HL-60 (cell line): Measurements from ENCODE around the gene CMIP.

Experiments used
- DNase-seq, 2 experiments: peaks; one replicate each; pipeline ENCODE4 v3.0.0-alpha.2; 2010 to 2020; ENCODE audit warnings: low read depth in 1 of 2, low spot score in 1 of 2
- H3K27ac ChIP-seq: fragments of 250-450 bp; sonication (Bioruptor Pico); replicated peaks from 2 replicates; pipeline ENCODE4 v1.5.1; 2020; ENCODE audit warnings: mild to moderate bottlenecking, moderate library complexity
- H3K27me3 ChIP-seq: fragments of 250-450 bp; sonication (Bioruptor Pico); 2 replicates; pipeline ENCODE4 v1.5.1; 2021; ENCODE audit warnings: mild to moderate bottlenecking, moderate library complexity; ENCODE audit not compliant: insufficient read depth, poor library complexity, severe bottlenecking
- H3K4me3 ChIP-seq: replicated peaks from 2 replicates; pipeline ENCODE4 v1.5.1; 2011; ENCODE audit warnings: mild to moderate bottlenecking, control low read depth, low read length; ENCODE audit not compliant: insufficient read depth
- GABPA ChIP-seq: IDR thresholded peaks from 2 replicates; pipeline ENCODE4 v1.6.1; 2012; ENCODE audit warnings: low read depth
- POLR2AphosphoS5 ChIP-seq: IDR thresholded peaks from 2 replicates; pipeline ENCODE4 v1.6.1; 2012; ENCODE audit warnings: low read depth
- SPI1 ChIP-seq: IDR thresholded peaks from 2 replicates; pipeline ENCODE4 v1.6.1; 2012; ENCODE audit warnings: low read depth, mild to moderate bottlenecking, borderline replicate concordance
- TF ChIP-seq, protein P1 (sequence below): IDR thresholded peaks from one replicate; pipeline ENCODE4 v1.5.1; 2011; ENCODE audit warnings: low read length, control low read depth, inconsistent platforms; ENCODE audit not compliant: insufficient read depth
- TF ChIP-seq, protein P2 (sequence below): IDR thresholded peaks from 2 replicates; pipeline ENCODE4 v1.6.1; 2012; ENCODE audit warnings: low read depth; ENCODE audit not compliant: insufficient replicate concordance

Gene CMIP

DNA sequence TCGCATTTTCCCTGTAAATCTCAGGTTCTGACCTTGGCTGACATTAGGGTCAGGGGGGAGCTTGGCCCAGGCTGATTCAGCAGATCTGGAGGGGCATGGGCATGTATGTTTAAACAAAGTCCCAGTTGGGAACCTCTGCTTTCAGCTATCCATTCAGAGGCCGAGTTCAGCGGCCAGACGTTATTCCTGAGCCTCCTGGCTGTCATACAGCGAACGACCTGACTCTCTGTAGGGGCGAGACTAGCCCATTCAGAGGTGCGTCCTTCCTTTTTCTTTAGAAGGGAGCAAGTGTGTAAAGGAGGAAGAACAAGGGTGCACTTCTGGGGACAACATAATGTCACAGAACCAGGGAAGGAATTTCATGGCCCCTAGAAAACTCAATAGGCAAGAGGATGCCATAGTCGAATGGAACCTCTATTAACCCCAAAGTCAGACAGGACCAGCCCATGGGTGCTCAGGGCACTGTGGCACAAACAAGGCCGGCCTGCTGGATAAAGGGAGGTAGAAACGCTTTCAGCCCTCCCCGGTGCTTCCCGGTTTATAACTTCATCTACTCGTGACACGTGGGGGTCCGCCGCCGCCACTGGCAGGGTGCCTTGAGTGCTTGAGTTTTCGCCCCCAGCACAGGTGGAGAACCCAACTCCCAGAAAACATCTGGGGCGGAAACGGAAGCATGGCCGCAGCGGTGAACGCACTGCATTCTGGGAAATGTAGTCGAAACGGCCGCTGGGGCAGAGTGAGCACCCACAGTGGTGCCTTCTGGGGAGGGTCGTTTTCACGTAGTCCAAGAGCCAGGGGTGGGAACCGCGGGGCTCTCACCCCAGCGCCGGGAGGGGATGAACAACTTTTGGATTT, 301.3 kb downstream of the CMIP start:
- Histone ChIP-seq H3K27me3 (no peaks in the 10 kb centered on the region), H3K4me3 (peak overlapping the region; percentile 34), H3K27ac (peak overlapping the region; percentile 63)
- DNase-seq: peak; percentile 15 to 63
- TF ChIP-seq POLR2AphosphoS5: peak; percentile 44; the same call in 1 of the 2 replicates
- peak; percentile 87 for TF ChIP-seq GABPA
- TF ChIP-seq SPI1: no peak
- TF ChIP-seq, protein P1, sequence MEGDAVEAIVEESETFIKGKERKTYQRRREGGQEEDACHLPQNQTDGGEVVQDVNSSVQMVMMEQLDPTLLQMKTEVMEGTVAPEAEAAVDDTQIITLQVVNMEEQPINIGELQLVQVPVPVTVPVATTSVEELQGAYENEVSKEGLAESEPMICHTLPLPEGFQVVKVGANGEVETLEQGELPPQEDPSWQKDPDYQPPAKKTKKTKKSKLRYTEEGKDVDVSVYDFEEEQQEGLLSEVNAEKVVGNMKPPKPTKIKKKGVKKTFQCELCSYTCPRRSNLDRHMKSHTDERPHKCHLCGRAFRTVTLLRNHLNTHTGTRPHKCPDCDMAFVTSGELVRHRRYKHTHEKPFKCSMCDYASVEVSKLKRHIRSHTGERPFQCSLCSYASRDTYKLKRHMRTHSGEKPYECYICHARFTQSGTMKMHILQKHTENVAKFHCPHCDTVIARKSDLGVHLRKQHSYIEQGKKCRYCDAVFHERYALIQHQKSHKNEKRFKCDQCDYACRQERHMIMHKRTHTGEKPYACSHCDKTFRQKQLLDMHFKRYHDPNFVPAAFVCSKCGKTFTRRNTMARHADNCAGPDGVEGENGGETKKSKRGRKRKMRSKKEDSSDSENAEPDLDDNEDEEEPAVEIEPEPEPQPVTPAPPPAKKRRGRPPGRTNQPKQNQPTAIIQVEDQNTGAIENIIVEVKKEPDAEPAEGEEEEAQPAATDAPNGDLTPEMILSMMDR: no peak
- TF ChIP-seq, protein P2, sequence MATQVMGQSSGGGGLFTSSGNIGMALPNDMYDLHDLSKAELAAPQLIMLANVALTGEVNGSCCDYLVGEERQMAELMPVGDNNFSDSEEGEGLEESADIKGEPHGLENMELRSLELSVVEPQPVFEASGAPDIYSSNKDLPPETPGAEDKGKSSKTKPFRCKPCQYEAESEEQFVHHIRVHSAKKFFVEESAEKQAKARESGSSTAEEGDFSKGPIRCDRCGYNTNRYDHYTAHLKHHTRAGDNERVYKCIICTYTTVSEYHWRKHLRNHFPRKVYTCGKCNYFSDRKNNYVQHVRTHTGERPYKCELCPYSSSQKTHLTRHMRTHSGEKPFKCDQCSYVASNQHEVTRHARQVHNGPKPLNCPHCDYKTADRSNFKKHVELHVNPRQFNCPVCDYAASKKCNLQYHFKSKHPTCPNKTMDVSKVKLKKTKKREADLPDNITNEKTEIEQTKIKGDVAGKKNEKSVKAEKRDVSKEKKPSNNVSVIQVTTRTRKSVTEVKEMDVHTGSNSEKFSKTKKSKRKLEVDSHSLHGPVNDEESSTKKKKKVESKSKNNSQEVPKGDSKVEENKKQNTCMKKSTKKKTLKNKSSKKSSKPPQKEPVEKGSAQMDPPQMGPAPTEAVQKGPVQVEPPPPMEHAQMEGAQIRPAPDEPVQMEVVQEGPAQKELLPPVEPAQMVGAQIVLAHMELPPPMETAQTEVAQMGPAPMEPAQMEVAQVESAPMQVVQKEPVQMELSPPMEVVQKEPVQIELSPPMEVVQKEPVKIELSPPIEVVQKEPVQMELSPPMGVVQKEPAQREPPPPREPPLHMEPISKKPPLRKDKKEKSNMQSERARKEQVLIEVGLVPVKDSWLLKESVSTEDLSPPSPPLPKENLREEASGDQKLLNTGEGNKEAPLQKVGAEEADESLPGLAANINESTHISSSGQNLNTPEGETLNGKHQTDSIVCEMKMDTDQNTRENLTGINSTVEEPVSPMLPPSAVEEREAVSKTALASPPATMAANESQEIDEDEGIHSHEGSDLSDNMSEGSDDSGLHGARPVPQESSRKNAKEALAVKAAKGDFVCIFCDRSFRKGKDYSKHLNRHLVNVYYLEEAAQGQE: no peak

DNA sequence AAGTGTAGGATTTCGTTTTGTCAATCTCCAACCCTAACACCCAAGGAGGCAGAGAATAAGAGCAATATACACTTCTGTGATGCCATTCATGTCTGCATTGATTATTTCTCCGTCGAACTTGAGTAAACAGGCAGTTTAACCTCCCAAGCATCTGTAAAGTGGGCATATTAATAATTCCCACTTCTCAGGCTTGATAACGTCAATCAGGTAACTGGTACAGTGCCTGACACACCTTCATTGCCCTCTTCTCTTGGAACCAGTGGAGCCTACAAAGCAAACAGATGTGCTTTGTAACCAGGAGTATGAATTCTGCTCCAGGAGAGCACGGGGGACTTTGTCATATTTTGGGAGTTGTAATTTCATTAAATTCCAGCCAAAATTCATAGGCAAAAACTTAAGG, 302.0 kb downstream of the CMIP start:
- peak overlapping the region; percentile 34 for H3K4me3 ChIP-seq
- TF ChIP-seq, protein P2: no peak
- TF ChIP-seq, protein P1: no peak
- no peak for TF ChIP-seq GABPA
- no peak for TF ChIP-seq SPI1
- TF ChIP-seq POLR2AphosphoS5: no peak
- H3K27me3 ChIP-seq: no peaks in the 10 kb centered on the region
- peak overlapping the region; percentile 63; the same call in 1 of the 2 replicates for H3K27ac ChIP-seq
- no peak for DNase-seq

DNA sequence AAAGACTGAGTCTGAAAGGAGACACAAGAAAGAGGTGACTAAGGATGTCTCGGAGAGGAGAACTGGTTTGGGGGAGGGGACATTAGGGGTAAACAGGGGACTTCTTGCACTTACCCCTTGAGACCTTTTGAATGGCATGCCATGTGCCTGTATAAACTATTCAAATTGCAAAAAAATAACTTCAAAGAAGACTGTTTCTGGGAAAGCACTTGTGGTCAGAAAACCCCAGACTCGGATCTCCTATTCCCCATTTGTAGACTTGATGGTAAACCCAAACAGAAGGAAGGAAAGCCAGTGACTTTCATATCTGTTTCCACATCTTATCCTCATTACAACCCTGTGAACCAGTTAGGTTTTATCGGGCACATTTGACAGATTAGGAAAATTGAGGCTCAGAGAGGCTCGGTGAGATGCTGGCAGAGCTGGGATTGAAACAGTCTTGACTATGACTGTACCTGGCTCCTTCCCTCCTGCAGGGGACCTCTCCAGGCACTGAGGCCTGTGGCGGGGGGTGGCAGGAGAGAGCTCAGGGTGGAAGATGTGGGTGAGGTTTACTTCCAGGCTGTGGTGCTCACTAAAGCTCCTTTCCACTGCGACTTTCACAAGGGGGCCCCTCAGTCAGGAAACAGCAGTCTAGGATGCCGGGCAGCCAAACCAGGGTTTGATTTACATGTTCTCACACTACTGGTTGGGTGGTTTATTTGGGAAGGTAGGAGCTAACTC, 304.0 kb downstream of the CMIP start:
- Histone ChIP-seq H3K4me3 (no peak overlapping the region), H3K27ac (no peak overlapping the region), H3K27me3 (no peaks in the 10 kb centered on the region)
- peak in 1 of 2 experiments; percentile 8 for DNase-seq
- TF ChIP-seq POLR2AphosphoS5: no peak
- TF ChIP-seq, protein P1: no peak
- no peak for TF ChIP-seq GABPA
- TF ChIP-seq, protein P2: no peak
- TF ChIP-seq SPI1: no peak
